GM21576 (cell line): ENCODE measurements around the gene MPHOSPH9.

Experiments used
- ATAC-seq: cut with Tn5 transposase; IDR thresholded peaks from one replicate; pipeline ENCODE4 v1.9.1; 2021; ENCODE audit warnings: mild to moderate bottlenecking, moderate library complexity; ENCODE audit not compliant: unreplicated experiment

MPHOSPH9 gene

DNA sequence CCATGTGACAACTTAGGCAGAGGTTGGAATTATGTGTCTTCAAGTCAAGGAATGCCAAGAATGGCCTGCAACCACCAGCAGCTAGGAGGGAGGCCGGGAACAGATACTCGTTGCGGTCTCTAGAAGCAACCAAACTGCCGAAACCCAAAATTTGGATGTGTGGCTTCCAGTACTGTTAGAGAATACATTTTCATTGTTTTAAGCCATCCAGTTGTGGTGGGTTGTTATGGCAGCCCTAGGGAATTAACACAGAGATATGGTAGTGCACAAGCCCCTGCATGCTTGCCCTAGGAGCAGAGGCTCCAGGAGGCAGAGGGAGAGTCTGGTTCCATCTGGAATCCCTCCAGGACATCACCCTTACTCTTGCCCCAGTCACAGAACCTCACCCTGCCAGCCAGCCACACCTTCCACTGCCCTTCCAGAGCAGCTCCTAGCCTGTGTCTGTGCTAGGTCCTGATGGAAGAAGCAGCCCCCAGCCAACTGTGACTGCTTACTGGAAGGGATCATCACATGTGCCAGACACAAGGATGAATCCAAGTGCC lies 101.6 kb downstream of the MPHOSPH9 start:
- ATAC-seq = no peak

- no peak for ATAC-seq
Observed at GRCh38 chr12:123129621-123130020, 103.3 kb downstream of the MPHOSPH9 start.

- no peak for ATAC-seq
Observed at GRCh38 chr12:123127182-123127495, 105.8 kb downstream of the MPHOSPH9 start.

GRCh38 chr12:123126294-123127181 lies 106.4 kb downstream of the MPHOSPH9 start:
- no peak for ATAC-seq

DNA sequence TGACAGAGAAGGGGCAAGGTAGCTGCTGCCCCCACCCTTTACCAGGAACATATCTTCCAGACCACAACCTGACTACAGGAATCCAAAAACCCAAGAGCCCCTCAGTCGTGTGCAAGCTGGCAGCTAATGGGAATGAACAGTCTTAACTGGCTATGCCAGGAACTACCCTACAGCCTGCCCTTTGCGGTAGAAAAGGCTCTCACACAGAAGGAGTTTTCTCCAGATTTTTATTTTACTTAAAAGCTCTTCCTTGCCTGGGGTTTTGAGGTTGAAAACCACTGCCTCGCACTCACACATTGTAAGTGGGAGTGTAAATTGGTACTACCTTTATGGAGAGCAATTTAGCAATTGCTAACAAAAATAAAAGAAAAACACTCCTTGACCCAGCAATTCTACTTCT lies 110.3 kb downstream of the MPHOSPH9 start:
- no peak for ATAC-seq

DNA sequence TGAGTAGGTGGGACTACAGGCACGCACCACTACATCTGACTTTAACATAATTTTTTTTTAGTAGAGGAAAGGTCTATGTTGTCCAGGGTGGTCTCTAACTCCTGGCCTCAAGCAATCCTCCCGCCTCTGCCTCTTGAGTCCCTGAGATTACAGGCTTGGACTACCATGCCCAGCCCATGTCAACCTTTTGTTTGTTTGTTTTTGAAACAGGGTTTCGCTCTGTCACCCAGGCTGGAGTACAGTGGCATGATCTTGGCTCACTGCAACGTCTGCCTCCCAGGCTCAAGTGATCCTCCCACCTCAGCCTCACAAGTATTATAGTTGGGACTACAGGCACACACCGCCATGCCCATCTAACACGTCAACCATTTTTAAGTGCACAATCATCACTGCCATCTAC lies 111.3 kb downstream of the MPHOSPH9 start:
- ATAC-seq = no peak

DNA sequence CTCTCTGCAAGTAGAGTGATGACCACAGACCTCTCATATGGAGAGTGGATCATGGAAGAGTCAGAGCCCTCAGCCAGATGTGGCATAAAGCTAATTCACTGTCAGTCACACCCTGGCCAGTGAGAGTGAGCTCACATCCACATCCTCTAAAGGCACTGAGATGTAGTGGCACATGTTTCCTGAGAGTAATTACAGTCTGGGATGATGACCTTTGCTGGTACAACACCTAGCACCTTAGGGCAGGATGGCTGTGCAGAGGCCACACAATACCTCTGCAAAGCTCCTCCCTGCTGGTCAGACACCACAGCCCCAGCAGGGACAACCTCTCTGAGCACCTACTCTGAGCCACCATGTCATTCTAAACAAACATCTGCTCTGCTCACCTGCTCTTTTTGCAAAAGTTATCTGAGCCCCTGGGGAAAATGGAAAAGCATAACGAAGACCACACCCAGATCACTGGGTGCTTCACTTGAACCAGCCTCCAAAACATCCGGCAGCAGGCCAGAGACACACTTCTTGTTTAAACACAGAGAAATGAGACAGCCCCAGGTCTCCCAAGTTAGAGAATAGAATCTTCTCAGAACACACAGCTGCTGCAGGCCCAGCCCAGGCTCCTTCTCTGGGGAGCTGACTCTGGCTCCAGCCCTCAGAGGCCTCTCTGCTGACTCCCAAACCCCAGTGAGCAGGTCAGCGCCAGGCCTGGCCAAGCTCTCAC lies 112.3 kb downstream of the MPHOSPH9 start:
- ATAC-seq = peak; percentile 27

GRCh38 chr12:123119808-123120207 lies 113.1 kb downstream of the MPHOSPH9 start:
- ATAC-seq = peak; percentile 81

DNA sequence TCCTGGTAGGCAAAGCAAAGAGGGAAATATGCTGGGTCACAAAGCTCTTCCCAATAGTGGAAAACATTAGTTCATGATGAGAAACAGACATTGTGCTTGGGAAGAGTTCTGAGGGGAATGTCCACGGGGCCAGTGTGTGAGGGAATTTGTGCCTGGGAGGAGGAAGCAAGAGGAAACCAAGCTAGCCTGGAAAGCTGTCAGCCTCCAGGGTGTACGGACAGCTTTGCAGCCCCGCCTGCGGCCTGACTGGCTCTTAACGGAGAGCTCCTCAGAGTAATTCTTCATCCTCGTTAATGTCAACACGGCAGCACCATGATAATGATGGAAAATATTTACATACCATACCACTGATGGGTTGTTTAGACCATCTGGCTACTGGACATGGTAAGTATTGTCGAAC lies 114.4 kb downstream of the MPHOSPH9 start:
- ATAC-seq = no peak

DNA sequence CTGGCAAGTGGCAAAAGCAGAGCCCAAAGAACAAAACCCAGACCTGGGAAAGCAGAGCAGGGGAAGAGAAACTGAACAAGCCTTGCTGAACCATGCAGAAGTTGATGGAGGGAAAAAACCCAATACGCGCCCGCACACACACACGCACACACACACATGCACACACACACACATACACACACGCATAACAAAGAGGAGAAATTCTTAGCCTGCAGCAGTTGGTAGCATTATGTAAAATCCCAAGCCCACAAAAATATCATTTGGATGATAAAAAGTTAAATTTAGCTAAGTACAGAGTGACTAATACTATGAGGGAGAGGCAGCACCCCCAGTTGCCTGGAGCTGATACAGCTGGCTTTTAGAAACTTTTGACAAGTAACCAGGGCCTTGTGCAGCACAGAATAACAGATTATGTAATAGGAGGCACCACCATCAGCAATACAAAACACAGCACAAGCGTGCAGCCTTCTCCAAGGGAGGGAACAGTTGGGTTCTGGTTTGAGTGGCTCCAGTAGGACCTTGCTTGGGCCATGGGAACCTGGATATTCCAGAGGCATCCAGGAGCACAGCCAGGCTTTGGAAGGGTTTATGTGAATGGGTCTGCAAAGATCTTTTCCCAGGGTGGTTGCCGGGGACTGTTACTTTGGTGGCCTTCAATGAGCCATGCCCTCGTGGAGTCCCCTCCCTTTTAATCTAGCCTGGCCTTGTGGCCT lies 117.4 kb downstream of the MPHOSPH9 start:
- ATAC-seq = no peak

- no peak for ATAC-seq
Observed at GRCh38 chr12:123114304-123115083, 118.4 kb downstream of the MPHOSPH9 start.

DNA sequence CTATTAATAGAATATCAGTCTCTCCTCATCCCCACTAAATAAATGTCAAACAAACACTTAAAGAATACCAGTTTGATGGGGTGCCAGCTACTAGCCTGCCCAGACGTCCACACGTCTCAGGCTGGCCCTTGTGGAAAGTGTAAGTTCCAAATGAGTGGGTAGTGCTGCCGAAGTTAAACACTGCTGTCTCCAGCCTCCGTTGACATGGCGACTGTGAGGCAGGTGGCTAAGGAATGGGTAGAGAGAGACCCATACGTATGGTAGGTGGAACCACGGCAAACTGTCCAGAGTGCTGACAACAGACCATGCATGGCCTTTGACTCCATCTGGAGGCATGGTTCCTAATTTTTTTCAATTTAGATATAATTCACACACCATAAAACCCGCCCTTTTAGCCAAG lies 119.9 kb downstream of the MPHOSPH9 start:
- no peak for ATAC-seq

DNA sequence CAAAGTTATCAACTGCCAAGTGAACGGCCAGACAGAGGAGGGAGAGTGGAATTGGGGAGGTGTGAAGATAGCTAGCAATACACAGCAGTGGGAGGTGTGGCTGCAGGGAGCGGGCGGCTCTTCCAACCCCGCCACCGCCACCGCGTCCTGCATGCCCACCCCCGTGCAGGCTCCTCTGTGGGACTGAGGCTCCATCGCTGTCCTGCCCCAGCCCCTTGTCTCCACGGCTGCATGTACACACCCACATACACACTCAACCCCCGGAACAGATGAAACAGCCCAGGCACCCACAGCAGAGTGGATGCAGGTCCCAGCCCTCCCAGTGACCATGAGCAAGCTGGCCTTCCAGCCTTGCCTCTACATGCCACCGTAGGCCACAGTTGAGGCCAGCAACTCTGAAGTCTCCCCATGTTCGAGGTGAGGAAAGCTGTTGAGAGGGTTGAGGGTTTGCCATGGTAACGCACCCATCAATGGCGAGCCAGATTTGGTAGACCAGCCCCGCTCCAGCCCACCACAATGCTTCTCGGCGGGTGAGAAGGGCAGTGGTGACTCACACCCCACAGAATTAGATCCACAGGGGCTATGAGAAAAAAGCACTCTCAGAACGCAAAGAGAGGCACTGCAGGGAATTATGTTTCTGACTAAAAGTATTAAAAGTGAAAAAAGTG lies 121.3 kb downstream of the MPHOSPH9 start:
- no peak for ATAC-seq

GRCh38 chr12:123109319-123109772 lies 123.6 kb downstream of the MPHOSPH9 start:
- ATAC-seq = no peak

DNA sequence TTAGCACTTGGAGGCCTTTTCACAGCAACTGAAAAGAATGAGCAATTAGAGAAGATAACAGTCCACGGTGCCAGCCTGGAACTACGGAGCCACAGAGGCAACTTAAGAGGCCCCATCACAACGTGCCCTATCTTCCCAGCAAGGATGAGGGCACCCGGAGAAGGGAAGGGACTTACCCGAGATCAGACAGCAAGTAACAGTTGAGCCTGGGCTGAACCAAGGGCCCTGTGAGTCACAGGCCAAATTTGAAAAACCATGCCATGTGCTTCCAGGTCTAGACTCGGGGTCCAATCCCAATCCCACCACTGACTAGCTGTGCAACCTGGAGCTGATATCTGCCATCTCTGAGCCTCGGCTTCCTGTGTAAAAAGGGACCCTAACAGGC lies 124.3 kb downstream of the MPHOSPH9 start:
- no peak for ATAC-seq

DNA sequence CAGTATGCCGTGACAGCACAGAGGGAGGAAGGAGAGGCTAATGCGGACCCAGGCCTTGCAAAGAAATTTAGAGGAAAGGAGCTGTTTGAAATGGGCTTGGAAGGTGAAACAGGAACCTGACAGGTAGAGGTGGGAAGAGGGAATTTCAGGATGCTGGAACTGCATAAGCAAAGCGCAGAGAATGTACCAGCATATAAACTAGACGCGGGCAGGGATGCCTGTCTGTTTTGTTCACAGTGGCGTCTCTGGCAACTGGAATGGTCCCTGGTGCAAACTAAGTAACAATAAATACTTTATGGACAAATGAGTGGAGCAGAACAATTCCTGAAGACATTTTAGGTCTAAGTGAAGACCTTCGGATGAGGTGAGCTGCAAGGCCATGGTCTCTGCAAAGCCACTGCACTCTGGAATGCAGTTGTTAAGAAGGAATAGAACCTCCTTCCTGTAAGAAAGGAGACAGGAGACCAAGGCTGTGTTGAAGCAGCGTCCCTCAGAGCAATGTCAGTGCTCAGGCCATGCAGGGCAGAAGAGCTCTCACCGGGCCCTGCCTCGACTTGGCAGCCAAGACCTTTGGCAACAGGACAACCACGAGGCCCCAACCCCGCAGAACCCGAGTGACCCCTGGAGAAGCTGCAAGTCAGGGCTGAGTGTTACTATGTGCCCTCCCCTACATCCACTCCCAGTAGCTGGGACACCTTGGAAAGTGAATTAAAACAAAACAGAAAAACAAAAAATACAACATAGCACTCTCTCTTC lies 124.8 kb downstream of the MPHOSPH9 start:
- no peak for ATAC-seq

GRCh38 chr12:123106640-123107359 lies 126.1 kb downstream of the MPHOSPH9 start:
- ATAC-seq = peak; percentile 71

- ATAC-seq = no peak
Observed at GRCh38 chr12:123105211-123105826, 127.6 kb downstream of the MPHOSPH9 start.
